NCI-H1436 treated with DMSO at 0.1 percent for 48 hours (cell line): ENCODE data around the gene CAVIN1.
"Not testable (repeated sequence)": the region's sequence is repeated elsewhere in the genome, so short reads cannot be mapped to it uniquely, and the experiment has no call there.

Experiments used
- DNase-seq: peaks from one replicate; lab custom pipeline; 2025; lab: John Stamatoyannopoulos, UW

CAVIN1 gene

DNA sequence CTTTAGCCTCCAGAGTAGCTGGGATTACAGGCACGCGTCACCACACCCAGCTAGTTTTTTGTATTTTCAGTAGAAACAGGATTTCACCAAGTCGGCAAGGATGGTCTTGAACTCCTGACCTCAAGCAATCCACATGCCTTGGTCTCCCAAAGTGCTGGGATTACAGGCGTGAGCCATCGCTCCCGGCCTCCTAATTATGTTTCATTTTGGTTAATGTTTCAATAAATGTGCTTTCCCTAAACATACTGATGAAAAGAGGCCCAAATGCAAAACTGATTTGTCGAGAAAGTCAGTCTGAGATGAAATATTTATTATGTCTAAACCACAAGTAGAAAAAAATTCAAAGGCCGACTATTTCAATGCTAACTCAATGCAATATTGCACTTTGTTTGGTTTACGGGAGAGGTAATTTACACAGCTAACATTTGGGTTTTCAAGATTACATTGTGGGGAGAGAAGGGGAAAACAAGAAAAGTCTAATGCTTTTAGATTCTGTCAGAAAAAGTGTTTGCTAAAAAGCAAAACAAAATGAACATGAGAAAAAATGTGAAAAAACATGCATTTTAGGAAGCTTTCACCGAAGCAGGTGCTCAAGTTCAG, 44.6 kb downstream of the CAVIN1 start:
- DNase-seq = no peak

DNA sequence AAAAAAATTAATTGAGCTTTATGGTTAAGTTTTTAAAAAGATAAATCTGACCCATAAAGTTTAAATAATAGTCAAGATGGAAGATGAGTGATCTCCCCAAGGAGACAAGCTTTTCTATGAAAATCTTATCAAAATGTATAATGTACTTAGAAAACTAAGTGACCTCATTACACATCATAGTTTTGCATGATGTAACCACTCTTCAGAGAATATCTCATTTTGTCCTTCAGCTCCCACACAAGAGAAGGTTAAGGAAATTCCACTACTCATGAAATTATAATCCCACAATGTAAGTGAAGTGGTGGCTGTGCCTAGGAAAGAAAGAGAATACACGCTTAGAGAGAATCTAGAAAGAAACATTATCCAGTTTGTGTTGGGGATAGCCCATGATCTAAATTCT, 49.2 kb downstream of the CAVIN1 start:
- DNase-seq = no peak

DNA sequence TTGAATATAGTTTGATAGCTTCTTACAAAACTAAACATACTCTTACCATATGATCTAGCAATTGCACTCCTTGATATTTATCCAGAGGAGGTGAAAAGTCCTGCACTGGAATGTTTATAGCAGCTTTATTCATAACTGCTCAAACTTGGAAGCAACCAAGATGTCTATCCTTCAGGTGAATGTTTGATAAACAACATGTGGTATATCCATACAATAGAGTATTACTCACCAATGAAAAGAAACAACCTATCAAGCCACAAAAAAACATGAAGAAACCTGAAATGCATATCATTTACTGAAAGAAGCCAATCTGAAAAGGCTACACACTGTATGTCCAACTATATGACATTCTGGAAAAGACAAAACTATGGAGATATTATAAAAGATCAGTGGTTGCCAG, 50.9 kb downstream of the CAVIN1 start:
- no peak for DNase-seq

DNA sequence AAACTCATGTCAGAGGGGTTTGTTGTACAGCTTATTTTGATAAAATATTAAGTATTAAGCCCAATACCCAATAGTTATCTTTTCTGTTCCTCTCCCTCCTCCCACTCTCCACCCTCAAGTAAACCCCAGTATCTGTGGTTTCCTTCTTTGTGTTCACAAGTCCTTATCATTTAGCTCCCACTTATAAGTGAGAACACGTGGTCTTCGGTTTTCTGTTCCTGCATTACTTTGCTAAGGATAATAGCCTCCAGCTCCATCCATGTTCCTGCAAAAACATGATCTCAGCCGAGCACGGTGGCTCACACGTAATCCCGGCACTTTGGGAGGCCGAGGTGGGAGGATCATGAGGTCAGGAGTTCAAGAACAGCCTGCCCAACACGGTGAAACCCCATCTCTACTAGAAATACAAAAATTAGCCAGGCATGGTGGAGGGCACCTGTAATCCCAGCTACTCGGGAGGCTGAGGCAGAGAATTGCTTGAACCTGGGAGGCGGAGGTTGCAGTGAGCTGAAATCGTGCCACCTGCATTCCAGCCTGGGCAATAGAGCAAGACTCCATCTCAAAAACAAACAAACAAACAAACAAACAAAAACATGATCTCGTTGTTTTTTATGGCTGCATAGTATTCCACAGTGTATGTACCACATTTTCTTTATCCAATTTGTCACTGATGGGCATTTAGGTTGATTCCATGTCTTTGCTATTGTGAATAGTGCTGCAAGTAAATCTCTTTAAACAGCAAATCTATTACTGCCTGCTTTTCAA, 54.1 kb downstream of the CAVIN1 start:
- DNase-seq = not testable (repeated sequence)

DNA sequence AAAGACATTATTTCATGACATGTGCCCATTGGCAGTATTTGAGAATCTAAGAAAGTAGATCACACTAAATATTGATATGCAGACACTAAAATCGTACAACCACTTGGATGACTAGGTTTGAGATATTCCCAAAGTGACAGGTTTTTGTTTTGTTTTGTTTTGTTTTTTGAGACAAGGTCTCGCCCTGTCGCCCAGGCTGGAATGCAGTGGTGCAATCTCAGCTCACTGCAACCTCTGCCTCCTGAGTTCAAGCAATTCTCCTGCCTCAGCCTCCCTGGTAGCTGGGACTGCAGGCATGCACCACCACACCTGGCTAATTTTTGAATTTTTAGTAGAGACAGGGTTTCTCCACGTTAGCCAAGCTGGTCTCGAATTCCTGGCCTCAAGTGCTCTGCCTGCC, 54.7 kb downstream of the CAVIN1 start:
- not testable (repeated sequence) for DNase-seq

DNA sequence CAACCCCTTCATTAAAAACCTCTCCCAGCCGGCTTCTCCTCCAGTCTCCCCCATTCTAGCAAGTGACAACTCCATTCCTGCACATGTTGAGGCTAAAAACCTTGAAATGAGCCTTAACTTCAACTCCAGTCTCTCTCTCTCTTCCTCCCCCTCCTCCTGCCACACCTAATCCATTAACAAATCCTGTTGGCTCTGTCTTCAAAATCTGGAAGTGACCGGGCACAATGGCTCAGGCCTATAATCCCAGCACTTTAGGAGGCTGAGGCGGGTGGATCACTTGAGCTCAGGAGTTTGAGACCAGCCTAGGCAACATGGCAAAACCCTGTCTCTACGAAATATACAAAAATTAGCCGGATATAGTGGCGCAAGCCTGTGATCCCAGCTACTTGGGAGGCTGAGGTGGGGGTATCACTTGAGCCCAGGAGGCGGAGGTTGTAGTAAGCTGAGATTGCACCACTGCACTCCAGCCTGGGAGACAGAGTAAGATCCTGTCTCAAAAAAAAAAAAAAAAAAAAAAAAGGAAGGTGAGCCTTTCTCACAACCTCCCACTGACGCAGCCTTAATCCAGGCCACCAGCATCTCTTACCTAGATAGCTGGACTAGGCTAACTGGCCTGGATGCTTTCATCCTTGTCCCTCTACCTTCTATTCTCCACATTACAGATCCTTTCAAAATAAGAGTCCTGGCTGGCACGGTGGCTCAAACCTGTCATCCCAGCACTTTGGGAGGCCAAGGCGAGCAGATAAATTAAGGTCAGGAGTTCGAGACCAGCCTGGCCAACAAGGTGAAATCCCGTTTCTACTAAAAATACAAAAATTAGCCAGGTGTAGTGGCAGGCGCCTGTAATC, 56.7 kb downstream of the CAVIN1 start:
- DNase-seq = not testable (repeated sequence)

DNA sequence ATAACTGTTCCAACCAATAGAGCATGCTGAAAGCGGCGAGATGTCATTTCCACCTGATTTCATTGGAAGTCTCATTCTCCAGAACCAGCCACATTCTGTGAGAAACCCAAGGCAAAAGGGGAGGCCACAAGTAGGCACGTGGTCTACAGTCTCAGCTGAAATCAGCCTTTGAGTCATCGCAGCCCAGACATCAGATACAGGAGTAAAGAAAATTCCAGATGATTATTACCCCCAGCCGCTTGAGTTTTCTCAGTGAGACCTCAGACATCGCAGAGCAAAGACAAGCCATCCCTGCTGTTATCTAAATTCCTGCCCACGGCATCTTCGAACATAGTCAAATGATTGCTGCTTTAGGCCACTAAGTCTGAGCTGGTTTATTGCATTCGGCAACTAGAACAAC, 57.9 kb downstream of the CAVIN1 start:
- no peak for DNase-seq

DNA sequence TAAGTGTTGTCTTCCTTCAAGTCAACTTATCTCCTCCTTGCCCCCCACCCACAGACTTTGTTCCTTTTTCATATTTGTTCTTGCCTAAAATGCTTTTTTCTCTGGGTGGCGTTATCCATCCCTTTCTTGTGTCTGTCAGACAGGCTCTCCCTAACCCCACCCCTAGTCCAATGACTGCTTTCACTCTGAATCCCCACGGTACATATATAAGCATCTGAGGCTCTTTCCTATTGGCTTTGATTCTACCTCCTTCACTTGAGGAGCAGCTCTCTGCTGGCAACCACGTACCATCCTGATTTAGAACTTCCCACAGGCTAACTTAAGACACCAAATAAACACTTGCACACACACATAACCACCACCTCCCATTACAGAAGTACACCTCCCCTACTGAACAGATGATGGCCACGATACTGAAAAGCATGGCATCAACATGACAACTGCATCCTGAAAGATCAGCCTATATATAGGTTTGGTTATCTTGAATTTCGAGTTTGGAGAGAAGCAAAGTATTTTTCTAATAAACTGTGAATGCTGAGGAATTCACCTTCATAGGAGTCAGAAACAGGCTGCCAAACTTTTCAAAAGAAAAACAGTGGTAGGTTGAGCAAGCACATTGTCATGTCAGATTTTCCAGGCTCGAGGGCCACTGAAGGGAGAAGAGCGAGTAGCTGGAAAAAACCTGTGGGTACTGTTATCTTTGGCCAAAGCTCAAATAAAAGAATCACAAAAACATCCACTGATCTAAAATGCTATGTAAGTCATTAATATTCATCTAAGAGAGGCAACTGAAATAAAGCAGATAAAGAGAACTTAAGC, 59.1 kb downstream of the CAVIN1 start:
- DNase-seq = no peak

DNA sequence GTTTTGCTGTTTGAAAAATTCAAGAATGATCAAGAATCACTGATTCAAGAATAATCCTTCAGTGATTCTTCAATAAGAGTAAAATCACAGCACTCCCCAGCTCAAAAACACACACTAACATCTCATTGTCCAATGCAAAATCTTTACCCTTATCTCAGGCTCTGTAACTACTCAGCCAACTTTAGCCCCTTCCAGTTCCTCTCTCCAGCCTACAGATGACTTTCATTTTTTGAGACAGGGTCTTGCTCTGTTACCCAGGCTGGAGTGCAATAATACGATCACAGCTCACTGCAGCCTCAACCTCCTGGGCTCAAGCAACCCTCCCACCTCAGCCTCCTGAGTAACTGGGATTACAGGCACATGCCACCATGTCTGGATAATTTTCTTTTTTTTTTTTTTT, 59.8 kb downstream of the CAVIN1 start:
- DNase-seq = no peak

DNA sequence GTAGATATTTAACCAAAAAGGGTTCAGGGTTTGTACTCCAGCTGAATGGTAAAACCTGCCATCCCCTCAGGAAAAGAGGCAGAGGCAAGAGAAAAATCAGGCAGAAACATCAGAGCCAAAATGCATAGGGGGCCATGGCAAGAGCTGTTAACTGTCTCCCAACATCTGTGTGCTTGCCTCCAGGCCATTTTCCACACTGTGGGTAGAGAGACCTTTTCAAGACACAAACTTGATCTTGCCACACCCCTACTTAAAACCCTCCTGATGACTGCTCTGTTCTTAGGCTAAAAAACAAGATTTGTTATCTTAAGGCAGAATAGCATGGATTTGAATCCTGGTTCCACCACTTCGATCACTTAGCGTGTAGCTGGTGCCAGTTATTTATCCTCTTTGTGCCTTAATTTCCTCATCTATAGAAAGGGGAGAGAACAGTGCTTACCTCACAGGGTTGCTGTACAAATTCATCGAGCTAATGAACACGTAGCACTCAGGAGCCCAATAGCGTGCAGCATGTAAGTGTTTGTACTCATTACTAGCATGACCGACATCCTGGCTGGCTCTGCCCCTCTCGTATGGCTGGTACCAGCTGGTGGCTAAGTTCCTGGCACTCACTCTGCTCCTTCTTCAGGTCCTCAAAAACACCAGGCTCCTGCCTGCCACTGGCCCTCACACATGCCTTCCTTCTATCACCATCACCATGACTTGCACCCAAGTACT, 60.7 kb downstream of the CAVIN1 start:
- DNase-seq = no peak

DNA sequence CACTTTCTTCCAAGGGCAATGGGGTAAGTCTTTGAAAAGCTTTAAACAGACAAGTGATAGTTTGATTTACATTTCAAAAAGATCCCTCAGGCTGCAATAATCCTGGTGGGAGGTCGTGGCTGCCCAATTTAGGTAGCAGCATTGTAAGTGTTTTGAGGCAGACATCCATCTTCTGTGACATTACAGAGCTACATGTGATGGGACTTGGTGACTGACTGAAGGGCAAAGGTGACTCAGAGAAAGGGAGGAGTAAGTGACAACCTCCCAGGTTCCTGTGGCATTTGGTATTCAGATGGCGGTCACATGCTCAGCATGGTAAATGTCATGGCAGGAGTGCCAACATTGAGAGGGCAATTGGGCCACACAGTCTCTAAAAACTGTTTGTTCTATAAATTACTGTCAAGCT, 61.3 kb downstream of the CAVIN1 start:
- DNase-seq = peak; percentile 13

DNA sequence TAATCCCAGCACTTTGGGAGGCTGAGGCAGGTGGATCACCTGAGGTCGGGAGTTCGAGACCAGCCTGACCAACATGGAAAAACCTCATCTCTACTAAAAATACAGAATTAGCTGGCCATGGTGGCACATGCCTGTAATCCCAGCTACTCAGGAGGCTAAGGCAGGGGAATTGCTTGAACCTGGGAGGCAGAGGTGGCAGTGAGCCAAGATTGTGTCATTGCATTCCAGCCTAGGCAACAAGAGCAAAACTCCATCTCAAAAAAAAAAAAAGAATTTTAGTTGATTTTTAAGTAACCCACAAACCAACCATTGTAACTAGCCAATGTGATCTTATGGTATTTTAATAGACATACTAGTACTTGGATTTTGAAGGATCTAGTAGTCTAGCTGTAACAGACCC, 62.7 kb downstream of the CAVIN1 start:
- not testable (repeated sequence) for DNase-seq

DNA sequence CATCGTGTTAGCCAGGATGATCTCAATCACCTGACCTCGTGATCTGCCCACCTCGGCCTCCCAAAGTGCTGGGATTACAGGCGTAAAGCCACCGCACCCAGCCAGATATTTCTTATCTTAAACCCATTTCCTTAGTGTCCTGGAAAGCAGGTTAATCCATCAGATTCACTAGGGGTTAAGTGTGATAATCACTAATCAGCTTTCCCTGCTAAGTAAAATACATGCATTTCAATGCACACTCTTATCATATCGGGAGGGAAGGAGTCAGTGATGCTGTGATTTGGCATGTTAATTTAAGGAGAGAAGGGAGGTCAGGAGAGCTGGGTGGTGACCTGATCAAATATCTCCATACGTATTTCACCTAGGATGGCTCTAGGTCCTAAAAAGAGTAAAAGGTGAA, 63.9 kb downstream of the CAVIN1 start:
- no peak for DNase-seq

DNA sequence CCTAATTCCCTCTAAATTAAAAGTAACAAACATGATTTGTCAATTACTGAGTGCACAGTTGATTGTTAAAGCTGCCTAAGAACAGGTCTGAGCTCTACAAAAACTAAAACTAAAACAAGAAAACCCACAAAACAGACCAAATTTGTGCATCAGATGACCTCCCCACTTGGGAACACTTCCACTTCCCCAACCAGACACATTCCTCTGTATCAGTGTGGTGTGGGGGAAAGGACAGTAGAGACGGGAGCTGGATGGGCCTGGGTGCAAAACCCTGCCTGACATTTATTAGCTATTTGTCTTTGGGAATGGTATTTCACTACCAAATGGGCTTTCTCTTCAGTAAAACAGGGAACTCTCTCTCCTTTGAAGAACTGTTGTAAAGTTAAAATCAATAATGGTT, 64.6 kb downstream of the CAVIN1 start:
- DNase-seq = no peak

DNA sequence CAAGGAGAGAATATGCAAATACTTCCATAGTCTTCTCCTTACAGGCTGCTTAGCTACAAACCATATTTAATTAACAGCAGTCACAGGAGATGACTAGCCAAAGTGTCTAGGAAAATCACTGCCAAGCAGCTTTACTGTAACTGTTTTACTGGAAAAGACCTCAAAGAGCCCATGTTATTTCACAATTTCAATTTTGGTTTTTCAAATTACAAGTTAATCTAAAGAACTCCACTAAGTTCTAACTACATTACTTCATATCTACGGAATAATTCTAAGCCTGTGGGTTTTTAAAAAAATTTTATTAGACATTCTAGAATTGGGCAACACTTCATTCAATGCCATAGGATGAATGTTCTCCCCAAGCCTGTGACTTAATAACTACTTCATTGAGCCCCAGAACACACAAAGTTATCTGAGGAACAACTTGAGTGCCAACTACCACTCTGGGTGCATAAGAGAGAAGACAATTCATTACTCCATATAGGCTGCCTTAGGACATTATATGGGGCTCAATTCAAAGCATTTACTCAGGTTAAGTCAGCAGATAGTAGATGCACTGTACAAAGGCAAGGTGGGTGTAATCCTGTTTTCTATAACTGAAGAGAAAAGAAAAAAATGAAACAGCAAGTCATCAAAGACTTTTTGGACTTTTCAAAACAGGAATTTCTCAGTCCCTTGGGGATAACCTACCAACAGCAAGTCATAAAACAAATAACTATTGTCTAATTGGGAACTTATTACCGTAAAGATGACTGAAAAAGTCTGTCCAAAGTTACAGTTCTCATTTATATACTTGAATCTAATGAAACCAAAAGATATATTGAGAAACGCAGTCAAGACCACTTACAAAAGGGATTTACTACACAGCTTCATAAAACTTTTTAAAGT, 67.9 kb downstream of the CAVIN1 start:
- no peak for DNase-seq
